Measurements from ENCODE around the gene LGALS7B. TPM values are rescaled to one million over a fixed set of nuclear protein-coding genes. Genes with fewer than 3 reads are reported as not detected.

Gene LGALS7B
- polyA plus RNA-seq, 1 donor from 2014 or later: not detected

DNA sequence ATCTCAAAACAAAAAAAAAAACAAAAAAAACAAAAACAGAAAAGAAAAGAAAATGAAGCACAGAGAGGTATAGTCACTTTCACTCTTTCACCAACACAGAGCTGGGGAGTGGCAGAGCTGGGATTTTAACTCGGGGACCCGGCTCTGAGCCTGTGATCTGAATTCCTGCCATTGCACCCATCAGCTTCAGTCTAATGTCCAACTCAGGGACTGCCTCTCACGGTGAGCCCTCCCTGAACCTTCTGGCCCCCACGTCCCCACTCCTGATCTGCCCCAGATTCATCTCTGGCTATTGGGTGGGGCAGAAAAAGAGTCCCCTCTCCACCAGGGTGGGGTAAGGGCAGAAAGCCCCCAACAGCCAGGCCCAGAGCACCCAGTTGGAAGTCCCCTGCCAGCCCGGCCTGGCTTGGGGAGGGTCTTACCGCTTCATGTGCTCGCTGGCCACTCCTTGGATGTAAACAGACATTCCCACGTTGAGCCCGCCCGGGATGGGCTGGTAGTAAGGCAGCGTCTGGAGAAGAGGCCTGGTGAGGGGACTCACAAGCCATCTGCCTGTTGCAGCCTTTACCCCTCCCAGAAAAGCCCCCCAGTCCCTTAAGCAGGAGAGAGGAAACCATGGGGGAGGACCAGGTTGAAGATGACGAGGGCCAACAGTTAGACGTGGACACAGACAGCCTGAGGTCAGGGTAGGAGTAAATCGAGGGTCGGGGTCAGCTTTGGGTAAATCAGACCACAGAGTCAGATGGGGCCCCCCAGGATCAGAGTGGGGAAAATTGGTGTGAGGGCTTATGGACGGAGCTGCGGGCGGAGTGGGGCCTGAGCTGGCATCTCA is 23.2 kb downstream of the LGALS7B start:
- TF ChIP-seq, protein P1, sequence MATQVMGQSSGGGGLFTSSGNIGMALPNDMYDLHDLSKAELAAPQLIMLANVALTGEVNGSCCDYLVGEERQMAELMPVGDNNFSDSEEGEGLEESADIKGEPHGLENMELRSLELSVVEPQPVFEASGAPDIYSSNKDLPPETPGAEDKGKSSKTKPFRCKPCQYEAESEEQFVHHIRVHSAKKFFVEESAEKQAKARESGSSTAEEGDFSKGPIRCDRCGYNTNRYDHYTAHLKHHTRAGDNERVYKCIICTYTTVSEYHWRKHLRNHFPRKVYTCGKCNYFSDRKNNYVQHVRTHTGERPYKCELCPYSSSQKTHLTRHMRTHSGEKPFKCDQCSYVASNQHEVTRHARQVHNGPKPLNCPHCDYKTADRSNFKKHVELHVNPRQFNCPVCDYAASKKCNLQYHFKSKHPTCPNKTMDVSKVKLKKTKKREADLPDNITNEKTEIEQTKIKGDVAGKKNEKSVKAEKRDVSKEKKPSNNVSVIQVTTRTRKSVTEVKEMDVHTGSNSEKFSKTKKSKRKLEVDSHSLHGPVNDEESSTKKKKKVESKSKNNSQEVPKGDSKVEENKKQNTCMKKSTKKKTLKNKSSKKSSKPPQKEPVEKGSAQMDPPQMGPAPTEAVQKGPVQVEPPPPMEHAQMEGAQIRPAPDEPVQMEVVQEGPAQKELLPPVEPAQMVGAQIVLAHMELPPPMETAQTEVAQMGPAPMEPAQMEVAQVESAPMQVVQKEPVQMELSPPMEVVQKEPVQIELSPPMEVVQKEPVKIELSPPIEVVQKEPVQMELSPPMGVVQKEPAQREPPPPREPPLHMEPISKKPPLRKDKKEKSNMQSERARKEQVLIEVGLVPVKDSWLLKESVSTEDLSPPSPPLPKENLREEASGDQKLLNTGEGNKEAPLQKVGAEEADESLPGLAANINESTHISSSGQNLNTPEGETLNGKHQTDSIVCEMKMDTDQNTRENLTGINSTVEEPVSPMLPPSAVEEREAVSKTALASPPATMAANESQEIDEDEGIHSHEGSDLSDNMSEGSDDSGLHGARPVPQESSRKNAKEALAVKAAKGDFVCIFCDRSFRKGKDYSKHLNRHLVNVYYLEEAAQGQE (IDR thresholded peaks at IDR 0.05; ENCODE audit: borderline replicate concordance): no peak
- TF ChIP-seq MXI1 (conservative IDR thresholded peaks at IDR 0.05; ENCODE audit: poor library complexity, severe bottlenecking) (no peak), EP300 (conservative IDR thresholded peaks at IDR 0.05; ENCODE audit: poor library complexity, severe bottlenecking) (no peak), POLR2AphosphoS5 (IDR thresholded peaks at IDR 0.05) (no peak), TAF1 (IDR thresholded peaks at IDR 0.05; ENCODE audit: low read depth) (no peak), EZH2 (IDR thresholded peaks at IDR 0.05; ENCODE audit: borderline replicate concordance, insufficient read depth, low read length, poor library complexity, severe bottlenecking) (no peak), RAD21 (conservative IDR thresholded peaks at IDR 0.05) (no peak), SMC3 (conservative IDR thresholded peaks at IDR 0.05; ENCODE audit: poor library complexity) (no peak)
- TF ChIP-seq, protein P2, sequence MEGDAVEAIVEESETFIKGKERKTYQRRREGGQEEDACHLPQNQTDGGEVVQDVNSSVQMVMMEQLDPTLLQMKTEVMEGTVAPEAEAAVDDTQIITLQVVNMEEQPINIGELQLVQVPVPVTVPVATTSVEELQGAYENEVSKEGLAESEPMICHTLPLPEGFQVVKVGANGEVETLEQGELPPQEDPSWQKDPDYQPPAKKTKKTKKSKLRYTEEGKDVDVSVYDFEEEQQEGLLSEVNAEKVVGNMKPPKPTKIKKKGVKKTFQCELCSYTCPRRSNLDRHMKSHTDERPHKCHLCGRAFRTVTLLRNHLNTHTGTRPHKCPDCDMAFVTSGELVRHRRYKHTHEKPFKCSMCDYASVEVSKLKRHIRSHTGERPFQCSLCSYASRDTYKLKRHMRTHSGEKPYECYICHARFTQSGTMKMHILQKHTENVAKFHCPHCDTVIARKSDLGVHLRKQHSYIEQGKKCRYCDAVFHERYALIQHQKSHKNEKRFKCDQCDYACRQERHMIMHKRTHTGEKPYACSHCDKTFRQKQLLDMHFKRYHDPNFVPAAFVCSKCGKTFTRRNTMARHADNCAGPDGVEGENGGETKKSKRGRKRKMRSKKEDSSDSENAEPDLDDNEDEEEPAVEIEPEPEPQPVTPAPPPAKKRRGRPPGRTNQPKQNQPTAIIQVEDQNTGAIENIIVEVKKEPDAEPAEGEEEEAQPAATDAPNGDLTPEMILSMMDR (IDR thresholded peaks at IDR 0.05; ENCODE audit: poor library complexity, severe bottlenecking): no peak
- no peaks in the 10 kb centered on the region for H3K9me3 ChIP-seq (ENCODE audit: low read length)

DNA sequence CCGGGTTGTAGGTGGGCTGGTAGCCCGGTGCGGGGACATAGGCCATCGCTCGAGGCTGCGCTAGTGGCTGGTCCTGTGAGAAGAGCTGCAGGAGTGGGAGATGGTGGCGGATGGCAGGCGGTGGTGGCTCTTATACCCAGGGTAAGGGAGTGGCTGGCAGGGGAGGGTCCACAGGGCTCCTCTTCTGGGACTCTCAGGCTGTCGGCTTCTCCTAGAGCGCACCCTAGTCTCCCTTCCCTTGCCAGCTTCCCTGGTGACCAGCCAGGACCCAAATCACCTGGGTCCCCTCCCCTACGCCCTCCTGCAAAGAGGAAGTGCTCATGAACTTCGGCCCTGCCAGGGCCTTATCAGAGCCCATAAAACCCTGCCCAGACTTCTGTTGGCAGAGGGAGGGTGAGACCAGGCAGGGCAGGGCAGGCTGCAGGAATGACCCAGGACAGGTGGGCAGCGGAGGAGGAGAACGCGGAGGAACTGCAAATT is 23.9 kb downstream of the LGALS7B start, which contains the start of gene LGALS4:
Gene LGALS4, minus strand, starts transcription at position 105 of the 480 bp plus-strand sequence. Its CDS starts 59 bp downstream, at position 46.
- Histone ChIP-seq H3K9me2 (ENCODE audit: insufficient read depth, low read length) (no peaks in the 10 kb centered on the region), H4K20me1 (ENCODE audit: insufficient read depth) (no peaks in the 10 kb centered on the region), H3K9ac (ENCODE audit: low read length) (no peak within 1 kb of the TSS), H3K4me3 (ENCODE audit: low read length) (no peak within 1 kb of the TSS), H2AFZ (ENCODE audit: low read depth, low read length) (no peak within 1 kb of the TSS), H3K9me3 (ENCODE audit: low read length) (no peaks in the 10 kb centered on the region), H3F3A (ENCODE audit: insufficient read depth, low read length, poor library complexity, severe bottlenecking) (no peaks in the 10 kb centered on the region), H3K27ac (ENCODE audit: low read length) (no peak within 1 kb of the TSS), H3K4me2 (ENCODE audit: low read length) (no peak within 1 kb of the TSS), H3K79me2 (replicated peaks; ENCODE audit: insufficient read depth, low read length) (no peaks in the 10 kb centered on the region), H3K27me3 (ENCODE audit: insufficient read depth, low read depth, low read length) (no peaks in the 10 kb centered on the region), H3K36me3 (ENCODE audit: insufficient read depth, low read length) (no peaks in the 10 kb centered on the region)
- no peak for TF ChIP-seq SMC3 (conservative IDR thresholded peaks at IDR 0.05; ENCODE audit: poor library complexity)
- TF ChIP-seq, protein P2 (IDR thresholded peaks at IDR 0.05; ENCODE audit: poor library complexity, severe bottlenecking): no peak
- TF ChIP-seq TAF1 (IDR thresholded peaks at IDR 0.05; ENCODE audit: low read depth): no peak
- TF ChIP-seq RAD21 (conservative IDR thresholded peaks at IDR 0.05): no peak
- TF ChIP-seq EP300 (conservative IDR thresholded peaks at IDR 0.05; ENCODE audit: poor library complexity, severe bottlenecking): no peak
- no peak for TF ChIP-seq POLR2AphosphoS5 (IDR thresholded peaks at IDR 0.05)
- TF ChIP-seq MXI1 (conservative IDR thresholded peaks at IDR 0.05; ENCODE audit: poor library complexity, severe bottlenecking): no peak
- TF ChIP-seq EZH2 (IDR thresholded peaks at IDR 0.05; ENCODE audit: borderline replicate concordance, insufficient read depth, low read length, poor library complexity, severe bottlenecking): no peak
- TF ChIP-seq, protein P1 (IDR thresholded peaks at IDR 0.05; ENCODE audit: borderline replicate concordance): no peak

More for the DNA sequence above, 23.2 kb downstream of the LGALS7B start:
- Histone ChIP-seq H3F3A (ENCODE audit: insufficient read depth, low read length, poor library complexity, severe bottlenecking) (no peaks in the 10 kb centered on the region), H2AFZ (ENCODE audit: low read depth, low read length) (no peak overlapping the region), H3K27ac (ENCODE audit: low read length) (no peak overlapping the region), H4K20me1 (ENCODE audit: insufficient read depth) (no peaks in the 10 kb centered on the region), H3K9ac (ENCODE audit: low read length) (no peak overlapping the region), H3K4me2 (ENCODE audit: low read length) (no peak overlapping the region), H3K79me2 (replicated peaks; ENCODE audit: insufficient read depth, low read length) (no peaks in the 10 kb centered on the region), H3K27me3 (ENCODE audit: insufficient read depth, low read depth, low read length) (no peaks in the 10 kb centered on the region), H3K4me3 (ENCODE audit: low read length) (no peak overlapping the region), H3K36me3 (ENCODE audit: insufficient read depth, low read length) (no peaks in the 10 kb centered on the region), H3K9me2 (ENCODE audit: insufficient read depth, low read length) (no peaks in the 10 kb centered on the region)
